Upper lobe of right lung (tissue), 1 donor: Measurements from ENCODE around the gene ALDH3B2. TPM values are rescaled to one million over a fixed set of nuclear protein-coding genes. Genes with fewer than 3 reads are reported as not detected.
A peak's percentile ranks its signal among the peaks of the same experiment; 100 is the strongest.

Experiments
- ATAC-seq: fragments of 200-7000 bp; cut with Tn5 transposase; one replicate; pipeline ENCODE4 v1.9.1; 2020; ENCODE audit warnings: mild to moderate bottlenecking, moderate library complexity
- DNase-seq: peaks from one replicate; pipeline ENCODE4 v3.0.0-alpha.2; 2020
- H3K27ac ChIP-seq: fragments of 200-600 bp; one replicate; pipeline ENCODE4 v1.8.0; 2022
- H3K27me3 ChIP-seq: fragments of 200-600 bp; one replicate; pipeline ENCODE4 v1.8.0; 2022; ENCODE audit warnings: mild to moderate bottlenecking
- H3K36me3 ChIP-seq: fragments of 200-600 bp; one replicate; pipeline ENCODE4 v1.8.0; 2022
- H3K4me1 ChIP-seq: fragments of 200-600 bp; one replicate; pipeline ENCODE4 v1.8.0; 2022
- H3K4me3 ChIP-seq: fragments of 200-600 bp; one replicate; pipeline ENCODE4 v1.8.0; 2022; ENCODE audit warnings: mild to moderate bottlenecking
- H3K9me3 ChIP-seq: fragments of 200-600 bp; one replicate; pipeline ENCODE4 v1.8.0; 2022
- intact Hi-C: fragments of 100-400 bp; cut with DNase I; formaldehyde crosslinking; loops from one replicate; pipeline ENCODE4 v1.11.0; 2022
- total RNA-seq: library from RNA; stranded (reverse); fragmentation: NEBNext Ultra II Directional; extraction: Animal tissue kit (Norgen Biotek cat#: 25700); gene quantifications from one replicate; pipeline ENCODE4 v1.2.1, GENCODE V29; 2021
- TF ChIP-seq, protein P1 (sequence below): fragments of 200-600 bp; IDR thresholded peaks from one replicate; pipeline ENCODE4 v1.8.0; 2022; ENCODE audit warnings: antibody characterized with exemption
- donor health status: DM: no; HTN: yes; CAD: no; lungs with severe emphysema.

The ALDH3B2 gene
- total RNA-seq, 1 donor from 2014 or later = 1.3 TPM

DNA sequence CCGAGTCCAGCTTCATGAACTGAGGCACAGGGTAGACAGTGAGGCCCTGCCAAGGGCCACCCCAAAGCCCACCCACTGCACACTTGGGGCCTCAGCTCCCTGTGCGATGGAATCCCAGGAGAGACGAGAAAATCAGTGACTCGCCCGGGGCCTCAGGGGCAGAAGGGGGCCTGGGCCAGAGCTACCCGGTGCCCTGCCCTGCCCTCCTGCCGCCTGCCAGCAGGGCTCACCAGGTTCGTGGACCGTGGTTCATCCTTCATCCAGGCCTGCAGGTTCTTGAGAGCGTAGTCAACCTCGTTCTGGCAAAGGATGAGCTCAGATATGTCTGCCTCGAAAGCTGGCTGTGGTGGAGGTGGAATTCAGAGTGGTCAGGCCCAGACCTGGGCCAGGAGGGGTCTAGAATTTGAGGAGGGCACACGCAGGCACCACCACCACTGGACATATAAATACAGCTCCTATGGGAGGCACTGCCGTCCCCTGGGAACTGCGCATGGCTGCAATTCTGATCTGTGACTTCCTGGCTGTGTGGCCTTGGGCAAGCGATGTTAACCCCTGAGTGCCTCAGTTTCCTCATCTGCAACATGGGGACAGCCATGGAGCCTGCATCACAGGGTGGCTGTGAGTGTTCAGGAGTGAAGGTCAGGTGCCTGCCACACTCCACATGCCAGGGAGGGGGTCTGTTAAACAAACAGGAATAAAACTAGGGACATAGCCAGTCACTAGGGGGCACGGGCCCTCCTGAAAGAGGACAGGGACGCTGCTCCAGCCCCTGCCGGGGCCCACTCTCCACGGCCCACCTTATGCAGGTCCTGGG is 7.5 kb downstream of the ALDH3B2 start:
- intact Hi-C loops = no loop called here
- no peaks in the 10 kb centered on the region for H3K27me3 ChIP-seq
- H3K9me3 ChIP-seq = no peaks in the 10 kb centered on the region
- DNase-seq = peak; percentile 51
- no peak overlapping the region for H3K4me3 ChIP-seq
- no peak overlapping the region for H3K27ac ChIP-seq
- H3K4me1 ChIP-seq = no peaks in the 10 kb centered on the region
- TF ChIP-seq, protein P1, sequence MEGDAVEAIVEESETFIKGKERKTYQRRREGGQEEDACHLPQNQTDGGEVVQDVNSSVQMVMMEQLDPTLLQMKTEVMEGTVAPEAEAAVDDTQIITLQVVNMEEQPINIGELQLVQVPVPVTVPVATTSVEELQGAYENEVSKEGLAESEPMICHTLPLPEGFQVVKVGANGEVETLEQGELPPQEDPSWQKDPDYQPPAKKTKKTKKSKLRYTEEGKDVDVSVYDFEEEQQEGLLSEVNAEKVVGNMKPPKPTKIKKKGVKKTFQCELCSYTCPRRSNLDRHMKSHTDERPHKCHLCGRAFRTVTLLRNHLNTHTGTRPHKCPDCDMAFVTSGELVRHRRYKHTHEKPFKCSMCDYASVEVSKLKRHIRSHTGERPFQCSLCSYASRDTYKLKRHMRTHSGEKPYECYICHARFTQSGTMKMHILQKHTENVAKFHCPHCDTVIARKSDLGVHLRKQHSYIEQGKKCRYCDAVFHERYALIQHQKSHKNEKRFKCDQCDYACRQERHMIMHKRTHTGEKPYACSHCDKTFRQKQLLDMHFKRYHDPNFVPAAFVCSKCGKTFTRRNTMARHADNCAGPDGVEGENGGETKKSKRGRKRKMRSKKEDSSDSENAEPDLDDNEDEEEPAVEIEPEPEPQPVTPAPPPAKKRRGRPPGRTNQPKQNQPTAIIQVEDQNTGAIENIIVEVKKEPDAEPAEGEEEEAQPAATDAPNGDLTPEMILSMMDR = no peak
- H3K36me3 ChIP-seq = no peaks in the 10 kb centered on the region
- ATAC-seq = no peak

DNA sequence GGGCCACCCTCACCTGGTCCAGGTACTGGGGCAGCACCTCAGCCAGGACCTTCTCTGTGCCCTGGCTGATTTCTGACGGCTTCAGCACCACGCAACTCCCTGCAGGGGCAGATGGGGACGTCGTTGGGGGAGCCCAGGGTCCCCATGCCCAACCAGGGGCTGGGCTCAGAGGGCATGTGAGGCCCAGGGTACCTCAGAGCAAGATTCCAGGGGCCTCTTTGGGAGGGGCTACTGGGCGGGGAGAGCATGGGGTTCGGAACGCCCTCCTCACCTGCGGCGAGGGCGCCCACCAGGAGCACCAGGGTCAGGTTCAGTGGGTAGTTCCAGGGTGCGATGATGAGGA is 8.1 kb downstream of the ALDH3B2 start:
- Histone ChIP-seq H3K27ac (no peak overlapping the region), H3K4me3 (no peak overlapping the region), H3K27me3 (no peaks in the 10 kb centered on the region), H3K9me3 (no peaks in the 10 kb centered on the region), H3K36me3 (no peaks in the 10 kb centered on the region), H3K4me1 (no peaks in the 10 kb centered on the region)
- TF ChIP-seq, protein P1 = no peak
- no peak for ATAC-seq
- DNase-seq = no peak
- intact Hi-C loops = no loop called here

DNA sequence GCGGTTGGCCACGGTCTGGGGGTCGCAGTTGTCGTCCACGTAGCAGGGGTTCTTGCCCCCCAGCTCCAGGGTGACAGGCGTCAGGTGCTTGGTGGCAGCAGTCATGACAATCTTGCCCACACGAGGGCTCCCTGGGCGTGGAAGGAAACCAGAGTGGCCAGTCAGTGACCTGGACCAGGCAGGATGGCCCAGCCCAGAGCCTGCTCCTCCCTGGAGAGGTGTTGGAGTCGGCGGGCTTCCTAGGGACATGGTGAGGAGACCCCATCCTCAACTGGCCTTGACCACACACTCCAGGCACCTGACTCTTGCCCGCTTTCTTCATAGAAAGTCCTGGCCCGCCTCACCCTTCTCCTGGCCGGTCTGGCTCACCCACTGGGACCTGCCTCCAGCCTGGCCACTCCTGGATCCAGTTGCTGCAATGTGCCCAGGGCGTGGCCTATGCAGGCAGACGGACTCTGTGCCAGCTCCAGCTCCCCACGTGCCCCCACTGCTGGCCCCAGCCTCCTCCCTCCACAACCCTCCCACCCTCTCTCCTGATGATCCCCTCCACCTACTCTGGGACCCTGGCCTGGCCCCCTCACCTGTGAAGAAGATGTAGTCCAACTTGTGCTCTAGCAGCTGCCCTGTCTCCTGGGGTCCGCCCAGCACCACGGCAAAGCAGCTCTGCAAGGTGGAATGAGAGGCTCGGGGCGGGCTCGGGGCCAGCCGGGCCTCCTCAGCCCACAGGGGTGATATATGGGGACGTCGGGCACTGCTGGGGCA is 8.7 kb downstream of the ALDH3B2 start:
- intact Hi-C loops = no loop called here

DNA sequence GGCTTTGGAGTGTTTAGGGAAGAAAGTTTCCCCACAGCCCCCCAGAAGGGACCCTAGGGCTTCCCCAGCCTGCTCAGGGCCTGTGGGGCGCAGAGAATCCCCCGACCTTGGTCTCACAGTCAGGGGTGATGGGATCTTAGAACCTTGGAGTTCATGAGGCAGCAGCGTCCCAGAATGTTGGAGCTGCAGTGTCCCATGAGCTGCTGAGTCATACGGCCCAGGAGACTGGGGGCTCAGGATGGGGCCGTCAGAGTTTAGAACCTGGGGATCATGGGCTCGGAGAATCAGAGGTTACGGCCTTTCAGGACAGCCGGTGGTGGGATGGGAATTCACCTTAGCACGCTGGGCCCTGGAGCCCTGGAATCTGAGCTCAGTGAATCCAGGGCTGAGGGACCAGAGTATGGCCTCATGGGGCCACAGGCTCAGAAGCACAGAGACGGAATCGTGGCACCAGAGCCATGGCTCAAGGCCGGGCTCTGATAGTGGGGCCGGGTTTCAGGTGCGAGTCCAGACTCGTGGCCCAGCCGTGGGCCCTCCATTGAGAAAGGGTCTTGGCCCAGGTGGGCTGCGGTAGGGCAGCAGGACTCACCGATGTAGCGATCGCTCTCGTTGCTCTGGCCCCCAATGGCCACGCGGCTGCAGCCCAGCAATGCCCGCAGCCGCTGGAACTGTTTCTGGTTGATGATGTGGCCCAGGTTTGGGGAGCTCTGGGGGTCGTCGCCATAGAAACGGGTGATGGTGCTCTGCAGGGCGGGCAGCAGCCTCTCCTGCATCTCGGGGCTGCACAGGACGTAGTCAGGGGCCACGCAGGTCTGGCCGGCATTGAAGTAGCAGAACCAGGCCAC is 9.5 kb downstream of the ALDH3B2 start:
- TF ChIP-seq, protein P1 = no peak
- H3K27me3 ChIP-seq = no peaks in the 10 kb centered on the region
- intact Hi-C loops = no loop called here
- no peaks in the 10 kb centered on the region for H3K36me3 ChIP-seq
- no peak overlapping the region for H3K27ac ChIP-seq
- DNase-seq (peak; percentile 49), ATAC-seq (no peak)
- no peaks in the 10 kb centered on the region for H3K9me3 ChIP-seq
- H3K4me1 ChIP-seq = no peaks in the 10 kb centered on the region
- no peak overlapping the region for H3K4me3 ChIP-seq

More for the DNA sequence above, 8.7 kb downstream of the ALDH3B2 start:
- Histone ChIP-seq H3K36me3 (no peaks in the 10 kb centered on the region), H3K27me3 (no peaks in the 10 kb centered on the region), H3K4me3 (no peak overlapping the region), H3K27ac (no peak overlapping the region), H3K9me3 (no peaks in the 10 kb centered on the region), H3K4me1 (no peaks in the 10 kb centered on the region)
- peak; percentile 74 for DNase-seq
- TF ChIP-seq, protein P1 = peak; percentile 24
- ATAC-seq = peak; percentile 66

DNA sequence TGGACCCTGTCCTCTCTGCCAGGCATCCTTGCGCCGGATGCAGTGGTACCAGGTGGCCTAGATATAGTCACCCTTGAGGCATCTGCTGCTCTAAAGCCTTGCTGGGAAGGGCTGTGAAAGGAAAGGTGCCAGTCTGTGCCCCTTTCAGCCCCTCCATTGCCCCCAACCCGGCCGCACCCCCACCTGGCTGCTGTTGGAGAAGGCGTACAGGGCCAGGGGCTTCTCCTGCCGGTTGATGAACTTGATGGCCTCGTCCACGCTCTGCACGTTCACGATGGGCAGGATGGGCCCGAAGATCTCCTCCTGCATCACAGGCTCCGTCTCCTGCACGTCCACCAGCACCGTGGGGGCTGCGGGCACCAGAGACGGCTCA is 10.2 kb downstream of the ALDH3B2 start:
- H3K36me3 ChIP-seq = no peaks in the 10 kb centered on the region
- no peaks in the 10 kb centered on the region for H3K4me1 ChIP-seq
- intact Hi-C loops = no loop called here
- H3K9me3 ChIP-seq = no peaks in the 10 kb centered on the region
- H3K27ac ChIP-seq = no peak overlapping the region
- DNase-seq = peak; percentile 52
- no peak for ATAC-seq
- no peaks in the 10 kb centered on the region for H3K27me3 ChIP-seq
- H3K4me3 ChIP-seq = no peak overlapping the region
- TF ChIP-seq, protein P1 = no peak
